Measurements from ENCODE around the gene ZFHX3.

Gene ZFHX3

DNA sequence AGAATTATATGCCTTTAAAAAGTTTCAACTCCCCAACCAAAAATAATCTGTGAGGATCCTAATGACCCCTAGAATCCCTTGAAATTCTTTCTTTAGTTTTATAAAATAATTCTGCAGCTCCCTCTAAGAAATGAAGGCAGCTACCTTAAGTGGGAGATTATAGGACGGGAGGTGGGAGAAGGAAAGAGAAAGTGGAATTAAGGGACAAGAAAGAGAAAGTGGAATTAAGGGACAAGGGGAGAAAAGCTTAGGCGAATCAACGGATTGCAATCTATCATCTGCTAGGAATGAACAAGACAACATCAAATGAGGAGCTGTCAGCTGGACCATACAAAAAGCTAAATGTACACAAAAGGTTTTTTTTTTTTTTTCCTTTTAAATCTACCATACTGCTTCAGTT is 262.0 kb downstream of the ZFHX3 start:
- no peak for DNase-seq

- DNase-seq: no peak
These were observed 262.8 kb downstream of the ZFHX3 start for GRCh38 chr16:72785171-72785570.

DNA sequence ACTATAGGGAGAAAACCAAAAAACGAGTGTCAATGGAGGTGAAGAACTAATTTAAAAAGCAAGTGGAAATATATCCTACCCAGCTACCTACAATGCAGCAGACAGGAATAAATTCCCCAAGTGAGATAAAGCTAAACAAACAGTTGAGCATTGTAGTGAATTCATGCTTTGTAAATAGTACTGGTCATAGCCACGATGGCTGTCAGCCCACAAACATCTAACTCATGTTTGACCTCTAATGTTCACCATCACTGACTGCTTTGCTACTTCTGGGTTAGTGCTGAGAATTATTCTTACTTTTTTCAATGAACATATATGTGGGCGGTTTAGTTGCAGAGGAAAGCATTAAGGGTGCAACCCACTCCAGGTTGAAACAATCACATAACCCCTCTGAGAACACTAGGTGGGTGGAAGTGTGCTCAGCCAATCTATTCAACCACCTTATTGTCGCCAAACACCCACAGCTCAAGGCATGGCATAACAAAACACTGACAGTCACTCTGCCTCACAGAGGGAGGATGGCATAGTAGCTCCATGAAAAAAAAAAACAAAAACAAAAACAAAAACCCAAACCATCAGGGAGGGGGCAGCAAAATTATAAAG is 264.1 kb downstream of the ZFHX3 start:
- DNase-seq: no peak

GRCh38 chr16:72769876-72770275 is 278.1 kb downstream of the ZFHX3 start:
- DNase-seq: no peak

DNA sequence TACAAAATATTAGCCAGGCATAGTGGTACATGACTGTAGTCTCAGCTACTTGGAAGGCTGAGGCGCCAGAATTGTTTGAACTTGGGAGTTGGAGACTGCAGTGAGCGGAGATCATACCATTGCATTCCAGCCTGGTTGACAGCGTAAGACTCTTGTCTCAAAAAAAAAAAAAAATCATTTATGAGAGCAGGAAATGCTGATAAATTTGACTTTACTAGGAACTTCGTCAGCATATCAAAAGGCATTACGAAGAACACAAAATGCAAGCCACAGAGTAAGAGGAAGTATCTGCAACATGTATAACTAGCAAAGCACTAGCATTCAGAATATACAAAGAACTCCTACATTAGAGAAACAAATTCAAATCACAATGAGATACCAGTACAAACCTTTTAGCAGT is 279.3 kb downstream of the ZFHX3 start:
- no peak for DNase-seq

DNA sequence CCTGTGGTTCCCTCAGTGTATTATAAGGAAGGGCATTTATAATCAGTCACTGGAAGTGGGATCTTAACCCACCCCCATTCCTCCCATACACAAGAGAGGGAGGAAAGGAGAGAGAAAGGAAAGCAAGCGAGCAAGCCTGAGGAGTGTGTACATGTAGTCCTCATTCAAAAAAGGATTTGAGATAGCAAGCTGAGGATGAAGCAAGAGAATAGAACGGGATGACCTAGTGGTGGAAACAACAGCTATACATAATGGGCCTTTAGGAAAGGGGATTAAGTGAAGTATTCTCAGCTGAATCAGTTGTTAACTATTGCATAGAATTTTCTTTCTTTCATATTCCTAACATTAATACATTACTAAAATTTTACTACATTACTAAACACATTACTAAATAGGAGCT is 281.4 kb downstream of the ZFHX3 start:
- DNase-seq: no peak

DNA sequence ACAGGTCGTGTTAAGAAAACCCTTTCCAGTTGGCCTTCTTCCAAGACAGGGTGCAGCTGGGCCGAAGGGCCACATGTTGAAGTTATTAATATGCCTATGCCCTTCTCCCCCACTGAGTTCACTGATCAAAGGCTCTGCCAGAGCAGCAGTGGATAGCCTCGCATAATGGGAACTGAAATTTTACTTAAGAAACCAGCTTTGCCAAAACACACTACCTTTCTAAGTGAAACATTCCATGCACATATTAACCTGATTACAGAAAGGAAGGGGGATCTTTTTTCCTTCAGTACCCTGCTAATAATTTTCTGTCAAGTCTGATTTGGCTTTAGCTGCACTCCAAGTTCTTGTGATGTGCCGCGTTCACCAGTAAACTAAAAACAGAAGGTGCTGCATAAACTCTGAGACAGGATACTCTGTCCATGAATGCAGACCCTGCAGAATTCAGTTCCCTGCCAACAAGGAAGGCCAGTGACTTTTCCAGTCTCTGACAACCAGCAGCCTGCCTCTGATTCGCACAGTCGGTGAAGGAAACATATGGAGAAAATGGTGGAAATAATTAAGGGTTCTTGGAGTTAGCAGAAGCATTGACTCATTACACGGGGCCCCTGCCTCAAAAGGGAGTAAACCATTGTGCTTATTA is 283.8 kb downstream of the ZFHX3 start:
- no peak for DNase-seq

DNA sequence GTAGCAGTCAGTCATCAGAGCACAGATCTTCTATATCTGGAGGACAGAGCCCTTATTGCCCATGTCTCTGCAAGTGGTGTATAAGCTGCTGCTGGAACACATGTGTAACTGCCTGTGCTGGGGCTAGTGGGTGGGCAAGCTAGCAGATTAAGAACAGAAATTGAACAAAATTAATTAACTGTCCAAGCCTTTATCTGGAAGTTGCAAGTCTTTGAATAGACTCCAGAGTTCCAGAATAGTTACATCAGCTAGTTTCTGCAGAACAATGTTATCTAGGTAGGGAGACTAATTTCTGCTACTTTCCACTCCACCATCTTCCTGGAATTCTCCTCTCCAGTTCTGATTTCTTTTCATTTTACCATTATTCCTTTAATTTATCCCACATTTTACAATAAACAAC is 287.3 kb downstream of the ZFHX3 start:
- no peak for DNase-seq

GRCh38 chr16:72753881-72754280 is 294.0 kb downstream of the ZFHX3 start:
- DNase-seq: no peak

GRCh38 chr16:72752004-72752695 is 295.8 kb downstream of the ZFHX3 start:
- no peak for DNase-seq

DNA sequence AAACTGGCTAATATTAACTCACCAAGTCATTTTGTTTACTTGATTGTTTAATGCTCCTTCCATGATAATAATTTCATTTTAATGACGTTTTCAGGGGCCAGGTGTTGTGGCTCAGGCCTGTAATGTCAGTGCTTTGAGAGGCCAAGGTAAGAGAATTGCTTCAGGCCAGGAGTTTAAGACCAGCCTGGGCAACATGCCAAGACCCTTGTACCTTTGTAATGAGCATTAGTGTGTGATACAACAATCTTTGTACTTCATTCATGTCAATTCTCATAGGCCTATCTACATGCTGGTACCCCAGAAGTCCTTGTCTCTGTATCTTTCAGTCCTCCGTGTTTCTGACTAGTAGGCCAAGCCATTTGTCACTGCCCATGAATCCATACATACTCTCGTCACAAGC is 296.9 kb downstream of the ZFHX3 start:
- no peak for DNase-seq

DNA sequence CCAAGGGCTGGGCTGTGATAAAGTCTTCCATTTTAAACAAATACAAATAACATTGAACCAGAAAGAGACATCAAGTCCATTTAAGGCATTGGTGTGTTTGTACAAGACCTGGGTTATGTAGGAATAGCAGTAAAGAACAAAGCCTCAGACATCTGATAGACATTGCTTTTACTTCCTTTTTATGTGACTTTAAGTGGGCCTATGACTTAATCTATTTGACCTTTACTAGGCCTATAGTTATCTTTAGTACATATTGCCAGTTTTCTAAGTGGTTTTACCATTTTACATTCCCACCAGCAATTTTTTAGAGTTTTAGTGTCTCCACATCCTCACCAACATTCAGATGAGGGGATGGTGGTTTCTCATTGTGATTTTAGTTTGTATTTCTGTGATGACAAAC is 298.8 kb downstream of the ZFHX3 start:
- no peak for DNase-seq

- no peak for DNase-seq
These were observed 303.7 kb downstream of the ZFHX3 start for GRCh38 chr16:72744076-72744793.

DNA sequence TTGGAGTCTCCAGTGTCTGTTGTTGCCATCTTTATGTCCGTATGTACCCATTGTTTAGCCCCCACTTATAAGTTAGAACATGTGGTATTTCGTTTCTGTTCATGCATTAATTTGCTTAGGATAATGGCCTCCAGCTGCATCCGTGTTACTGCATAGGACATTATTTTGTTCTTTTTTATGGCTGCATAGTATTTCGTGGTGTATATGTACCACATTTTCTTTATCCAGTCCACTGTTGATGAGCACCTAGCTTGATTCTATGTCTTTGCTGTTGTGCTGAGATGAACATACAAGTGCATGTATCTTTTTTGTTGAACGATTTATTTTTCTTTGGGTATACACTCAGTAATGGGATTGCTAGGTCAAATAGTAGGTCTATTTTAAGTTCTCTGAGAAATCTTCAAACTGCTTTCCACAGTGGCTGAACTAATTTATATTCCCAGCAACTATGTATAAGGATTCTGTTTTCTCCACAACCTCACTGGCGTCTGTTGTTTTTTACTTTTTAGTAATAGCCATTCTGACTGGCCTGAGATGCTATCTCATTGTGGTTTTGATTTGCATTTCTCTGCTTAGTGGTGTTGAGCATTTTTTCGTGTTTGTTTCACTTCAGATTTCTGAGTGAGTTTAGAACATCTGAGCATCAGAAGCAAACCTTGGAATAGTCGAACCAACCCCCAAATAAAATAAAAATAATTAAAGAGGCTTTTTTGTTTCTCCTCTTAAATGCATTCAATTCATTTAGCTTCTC is 304.7 kb downstream of the ZFHX3 start:
- DNase-seq: no peak

DNA sequence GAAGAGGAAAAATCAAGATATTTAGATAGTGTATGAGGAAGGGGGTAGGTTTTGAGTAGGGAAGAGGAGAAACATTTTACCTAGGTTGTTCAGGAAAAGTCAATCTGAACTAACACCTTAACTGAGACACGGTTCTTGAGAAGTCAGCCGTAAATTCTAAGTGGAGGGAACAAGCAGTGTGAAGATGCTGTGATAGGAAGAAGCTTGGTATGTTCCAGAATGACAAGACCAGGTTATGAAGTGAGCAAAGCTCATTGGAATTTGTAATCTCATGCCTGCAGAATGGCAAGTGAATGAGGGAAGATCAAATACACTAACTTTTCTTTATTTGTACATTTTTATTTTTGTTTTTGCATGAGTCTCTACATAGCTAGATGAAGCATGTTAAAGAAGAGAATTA is 307.6 kb downstream of the ZFHX3 start:
- no peak for DNase-seq

DNA sequence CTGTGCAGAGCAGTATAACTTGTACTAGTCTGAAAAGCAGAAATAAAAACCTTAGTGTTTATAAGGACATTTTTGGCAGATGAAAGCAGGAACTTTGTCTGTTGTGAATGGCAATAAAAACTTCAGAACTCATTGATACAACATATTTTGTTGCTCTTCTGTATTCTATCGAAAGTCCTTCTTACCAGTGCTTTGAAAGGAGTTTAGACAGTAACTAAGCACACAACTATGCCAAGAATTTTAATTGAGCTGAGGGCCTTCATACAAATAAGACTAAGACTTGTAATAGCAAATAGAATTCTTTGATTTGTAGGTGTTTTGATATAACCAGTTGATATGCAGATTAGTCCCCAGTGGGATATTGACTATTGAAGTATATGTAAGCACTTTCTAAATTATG is 308.4 kb downstream of the ZFHX3 start:
- no peak for DNase-seq

DNA sequence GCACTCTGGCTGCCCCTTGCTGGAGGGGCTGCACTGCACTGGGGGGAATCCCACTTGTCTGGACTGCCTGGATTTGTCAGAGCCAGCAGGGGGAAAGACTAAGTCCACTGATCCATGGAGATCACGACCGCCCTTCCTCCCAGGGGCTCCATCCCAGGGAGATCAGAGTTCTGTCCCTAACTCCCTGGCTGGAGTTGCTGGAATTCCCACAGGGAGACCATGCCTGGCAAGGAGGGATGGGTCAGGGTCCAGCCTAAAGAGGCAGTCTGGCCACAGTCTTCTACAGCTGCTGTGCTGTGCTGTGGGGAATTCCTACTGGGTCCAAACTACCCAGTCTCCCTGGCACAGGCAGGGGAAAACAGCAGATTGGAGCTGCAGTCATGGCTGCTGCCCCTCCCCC is 311.9 kb downstream of the ZFHX3 start:
- DNase-seq: no peak
